Transverse colon (tissue), 4 donors: ENCODE measurements around the gene FBN2. TPM values are rescaled to one million over a fixed set of nuclear protein-coding genes. Genes with fewer than 3 reads are reported as not detected.

ENCODE experiments used
- DNase-seq: peaks from one replicate; pipeline ENCODE4 v3.0.0-alpha.2; 2019
- H3K27ac ChIP-seq, 4 donors: fragments of 200-600 bp; sonication (generic); 2 replicates each; pipeline ENCODE4 v1.5.1; 2016 to 2018; ENCODE audit warnings: inconsistent platforms in 4 of 4
- H3K27me3 ChIP-seq: fragments of 200-600 bp; sonication (generic); 2 replicates; pipeline ENCODE4 v1.5.1; 2017; ENCODE audit warnings: inconsistent platforms
- H3K36me3 ChIP-seq, 4 donors: fragments of 200-600 bp; sonication (generic); 2 replicates each; pipeline ENCODE4 v1.5.1; 2017 to 2019; ENCODE audit warnings: inconsistent platforms in 4 of 4
- H3K4me1 ChIP-seq, 4 donors: fragments of 200-600 bp; sonication (generic); 2 replicates each; pipeline ENCODE4 v1.5.1; 2017 to 2020; ENCODE audit warnings: inconsistent platforms in 4 of 4
- H3K4me3 ChIP-seq, 4 donors: fragments of 200-600 bp; sonication (generic); 1 replicate in 1 of 4; 2 replicates in 3 of 4; pipeline versions ENCODE4 v1.5.1 to v1.6.1; 2017 to 2019; ENCODE audit warnings: inconsistent platforms in 4 of 4
- H3K9me3 ChIP-seq, 2 donors: fragments of 200-600 bp; sonication (generic); 2 replicates each; pipeline ENCODE4 v1.5.1; 2017 to 2019; ENCODE audit warnings: inconsistent platforms in 2 of 2
- EP300 ChIP-seq: sonication (generic); formaldehyde crosslinking; IDR thresholded peaks from one replicate; pipeline ENCODE4 v1.6.1; 2017; ENCODE audit warnings: antibody characterized with exemption, low read depth
- POLR2A ChIP-seq: fragments of 450-650 bp; IDR thresholded peaks from one replicate; pipeline ENCODE4 v1.6.1; 2016; ENCODE audit warnings: antibody characterized with exemption, mild to moderate bottlenecking, moderate library complexity
- POLR2AphosphoS5 ChIP-seq, 3 donors: sonication (generic); formaldehyde crosslinking; IDR thresholded peaks; one replicate each; pipeline ENCODE4 v1.6.1; 2016; ENCODE audit warnings: antibody characterized with exemption in 3 of 3
- WGBS, 2 donors: methylation state at CpG; one replicate each; pipeline ENCODE4 v1.1.5; 2018; ENCODE audit warnings: low coverage in 1 of 2; 5-methylcytosine and 5-hydroxymethylcytosine counted together
- in situ Hi-C, 4 donors: fragments of 200-750 bp; cut with MboI; loops; one replicate each; pipeline versions ENCODE4 v1.15.0 to v1.15.1; 2017; ENCODE audit warnings: low sequenced_read_pairs in 3 of 4, low pct_ligation_motif_present in 1 of 4, low pct_unique_long_range_greater_than_20kb in 1 of 4
- intact Hi-C: fragments of 100-400 bp; cut with DNase I; formaldehyde crosslinking; loops from one replicate; pipeline ENCODE4 v1.15.1; 2023; ENCODE audit warnings: low total_unique reads
- total RNA-seq, 4 donors: library from RNA; depleted of rRNA; stranded (reverse); fragments of >200 nt; gene quantifications; one replicate each; pipeline ENCODE4 v1.1.0, GENCODE V29; 2016
- TF ChIP-seq, protein P1 (sequence below), 5 experiments: fragments of 200-600 bp in 3 of 5; fragments of 450-650 bp in 2 of 5; sonication (generic) in 3 of 5; IDR thresholded peaks; 1 replicate in 2 of 5; 2 replicates in 3 of 5; pipeline ENCODE4 v1.5.1; 2016 to 2017; ENCODE audit warnings: antibody characterized with exemption in 5 of 5, inconsistent platforms in 3 of 5, mild to moderate bottlenecking in 2 of 5, moderate library complexity in 1 of 5

FBN2 gene
- total RNA-seq, 4 donors from 2014 or later: 0.79 to 16.1 (median 2.6) TPM

DNA sequence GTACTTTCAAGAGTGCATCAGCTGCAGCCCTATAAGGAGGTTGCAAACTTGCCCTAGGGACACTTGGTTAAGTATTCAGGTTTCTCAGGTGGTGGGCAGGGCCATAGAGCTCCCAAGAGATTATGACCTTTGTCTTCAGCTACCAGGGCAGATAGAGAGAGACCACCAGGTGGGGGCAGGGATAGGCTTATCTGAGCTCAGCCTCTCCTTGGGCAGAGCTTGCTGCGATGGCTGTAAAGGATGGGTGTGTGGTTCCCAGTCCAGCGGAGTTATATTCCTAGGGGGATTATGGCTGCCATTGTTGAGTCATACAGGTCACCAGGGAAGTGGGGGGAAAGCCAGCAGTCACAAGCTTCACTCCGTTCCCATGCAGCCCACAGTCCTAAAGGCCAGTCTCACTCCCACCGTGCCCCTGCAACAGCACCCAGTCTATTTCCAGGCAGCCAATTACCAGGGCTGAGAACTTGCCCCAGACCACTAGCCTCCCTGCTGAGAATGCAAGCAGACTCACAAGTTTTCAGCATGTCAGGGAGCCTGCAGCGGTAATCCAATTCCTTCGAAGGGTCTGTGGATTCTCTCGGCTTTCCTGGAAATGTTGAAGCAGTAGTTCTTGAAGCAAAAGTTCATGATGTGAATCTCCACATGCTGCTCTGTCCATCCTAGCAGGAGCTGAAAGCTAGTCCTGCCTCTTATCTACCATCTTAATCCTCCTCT, 303.0 kb downstream of the FBN2 start:
- Histone ChIP-seq H3K36me3 (no peaks in the 10 kb centered on the region), H3K9me3 (no peaks in the 10 kb centered on the region), H3K4me3 (no peak overlapping the region), H3K4me1 (no peaks in the 10 kb centered on the region), H3K27ac (no peak overlapping the region), H3K27me3 (no peaks in the 10 kb centered on the region)
- in situ Hi-C loops (no loop called here), intact Hi-C loops (no loop called here)
- 91 to 93% methylated on average over 3 to 7 of the region's 7 CpGs for WGBS, 2 donors
- DNase-seq: no peak
- TF ChIP-seq EP300 (no peak), POLR2A (no peak), POLR2AphosphoS5 (IDR thresholded peaks at IDR 0.05) (no peak)
- TF ChIP-seq, protein P1, sequence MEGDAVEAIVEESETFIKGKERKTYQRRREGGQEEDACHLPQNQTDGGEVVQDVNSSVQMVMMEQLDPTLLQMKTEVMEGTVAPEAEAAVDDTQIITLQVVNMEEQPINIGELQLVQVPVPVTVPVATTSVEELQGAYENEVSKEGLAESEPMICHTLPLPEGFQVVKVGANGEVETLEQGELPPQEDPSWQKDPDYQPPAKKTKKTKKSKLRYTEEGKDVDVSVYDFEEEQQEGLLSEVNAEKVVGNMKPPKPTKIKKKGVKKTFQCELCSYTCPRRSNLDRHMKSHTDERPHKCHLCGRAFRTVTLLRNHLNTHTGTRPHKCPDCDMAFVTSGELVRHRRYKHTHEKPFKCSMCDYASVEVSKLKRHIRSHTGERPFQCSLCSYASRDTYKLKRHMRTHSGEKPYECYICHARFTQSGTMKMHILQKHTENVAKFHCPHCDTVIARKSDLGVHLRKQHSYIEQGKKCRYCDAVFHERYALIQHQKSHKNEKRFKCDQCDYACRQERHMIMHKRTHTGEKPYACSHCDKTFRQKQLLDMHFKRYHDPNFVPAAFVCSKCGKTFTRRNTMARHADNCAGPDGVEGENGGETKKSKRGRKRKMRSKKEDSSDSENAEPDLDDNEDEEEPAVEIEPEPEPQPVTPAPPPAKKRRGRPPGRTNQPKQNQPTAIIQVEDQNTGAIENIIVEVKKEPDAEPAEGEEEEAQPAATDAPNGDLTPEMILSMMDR (IDR thresholded peaks at IDR 0.05): no peak

DNA sequence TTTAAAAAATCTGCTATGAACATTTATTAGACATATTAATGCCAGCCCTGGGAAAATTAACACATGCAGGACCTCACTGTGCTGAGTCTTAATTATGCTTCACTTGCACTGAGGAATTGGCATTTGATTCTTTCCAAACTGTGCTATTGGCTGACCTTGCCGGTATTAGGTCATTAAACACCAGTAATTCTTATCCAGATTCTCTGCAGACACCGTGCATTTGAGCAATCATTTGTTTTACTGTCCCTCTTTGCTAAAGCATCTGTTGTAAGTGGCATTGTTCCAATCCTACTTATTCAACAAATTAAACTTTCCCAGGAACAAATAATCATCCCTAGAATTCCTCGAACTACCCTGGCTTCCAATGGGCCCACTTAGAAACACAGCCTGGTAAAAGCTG, 309.5 kb downstream of the FBN2 start:
- Histone ChIP-seq H3K4me3 (no peak overlapping the region), H3K27ac (no peak overlapping the region), H3K9me3 (no peaks in the 10 kb centered on the region), H3K4me1 (no peaks in the 10 kb centered on the region), H3K36me3 (no peaks in the 10 kb centered on the region), H3K27me3 (no peaks in the 10 kb centered on the region)
- DNase-seq: no peak
- 48 to 54% methylated on average over 3 of the region's 3 CpGs for WGBS, 2 donors
- in situ Hi-C loops (no loop called here), intact Hi-C loops (no loop called here)
- TF ChIP-seq POLR2A: no peak
- TF ChIP-seq, protein P1 (IDR thresholded peaks at IDR 0.05): no peak
- TF ChIP-seq EP300: no peak
- TF ChIP-seq POLR2AphosphoS5 (IDR thresholded peaks at IDR 0.05): no peak

DNA sequence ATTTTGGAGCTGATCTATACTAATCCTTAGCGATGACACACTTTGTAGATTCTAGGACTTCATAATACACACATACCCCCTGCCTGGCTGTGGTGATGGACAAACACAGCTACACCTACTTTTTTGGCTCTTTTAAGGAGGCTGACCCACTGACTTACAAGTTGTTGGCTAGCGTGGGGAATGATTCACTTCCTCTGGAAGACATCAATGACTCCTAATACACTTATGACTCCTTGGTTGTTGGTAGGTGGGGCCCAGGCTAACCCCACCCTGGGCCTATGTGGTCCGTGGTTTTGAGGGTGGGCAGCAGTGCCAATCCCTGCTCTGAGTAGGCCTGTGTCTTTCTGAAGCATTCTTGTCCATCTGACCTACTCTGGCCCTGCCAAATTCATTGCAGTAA, 310.0 kb downstream of the FBN2 start:
- Histone ChIP-seq H3K36me3 (no peaks in the 10 kb centered on the region), H3K4me3 (no peak overlapping the region), H3K4me1 (no peaks in the 10 kb centered on the region), H3K9me3 (no peaks in the 10 kb centered on the region), H3K27me3 (no peaks in the 10 kb centered on the region), H3K27ac (no peak overlapping the region)
- no peak for DNase-seq
- in situ Hi-C loops (no loop called here), intact Hi-C loops (no loop called here)
- TF ChIP-seq, protein P1 (IDR thresholded peaks at IDR 0.05): no peak
- no peak for TF ChIP-seq EP300
- no peak for TF ChIP-seq POLR2AphosphoS5 (IDR thresholded peaks at IDR 0.05)
- TF ChIP-seq POLR2A: no peak
- WGBS, 2 donors: 58% methylated on average over 3 of the region's 3 CpGs; no CpG with 5 or more reads in 1 of the 2 donors

DNA sequence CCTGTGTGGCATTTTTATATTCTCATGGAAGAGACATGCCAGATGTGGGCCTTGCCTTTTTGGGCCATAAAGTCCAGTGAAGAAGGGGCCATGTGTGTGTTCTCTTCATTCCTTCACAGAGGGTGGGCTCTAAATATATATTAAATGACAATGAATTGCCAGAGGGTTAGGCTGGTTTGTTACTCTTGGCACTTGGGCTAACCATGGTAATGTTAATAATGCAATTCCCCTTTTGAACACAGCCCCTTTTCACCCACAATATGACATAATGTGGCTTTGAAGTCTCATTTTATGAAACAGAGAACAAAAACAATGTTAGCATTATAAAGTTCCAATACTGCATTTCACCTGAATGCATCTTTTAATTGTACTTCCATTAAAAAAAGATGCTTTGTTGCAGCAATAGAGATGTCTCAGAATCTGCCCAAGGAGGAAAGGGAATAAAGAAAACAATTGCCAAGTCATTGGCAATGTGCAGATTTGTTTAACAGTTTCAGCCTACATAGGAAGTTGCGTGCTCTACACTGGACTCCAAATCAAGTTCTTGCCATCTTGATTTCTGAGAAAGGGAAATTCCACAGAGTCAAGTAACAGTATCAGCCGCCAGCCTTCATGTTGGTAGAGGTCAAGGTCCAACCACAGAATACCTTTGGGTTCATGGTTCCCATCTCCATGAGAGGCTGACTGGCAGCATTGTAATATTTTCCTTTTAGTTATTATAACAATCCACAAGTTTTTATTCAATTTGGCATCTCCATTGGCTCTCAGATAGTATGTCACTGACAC, 312.6 kb downstream of the FBN2 start:
- no peak for DNase-seq
- in situ Hi-C loops (no loop called here), intact Hi-C loops (loop anchor here (2.0 kb wide), 1 partner anchor 17 kb away; no protein-coding TSS in a partner anchor)
- TF ChIP-seq POLR2AphosphoS5 (IDR thresholded peaks at IDR 0.05): no peak
- TF ChIP-seq, protein P1 (IDR thresholded peaks at IDR 0.05): no peak
- TF ChIP-seq EP300: no peak
- H3K27me3 ChIP-seq: no peaks in the 10 kb centered on the region
- no peak overlapping the region for H3K27ac ChIP-seq
- no peak overlapping the region for H3K4me3 ChIP-seq
- H3K36me3 ChIP-seq: no peaks in the 10 kb centered on the region
- no peaks in the 10 kb centered on the region for H3K9me3 ChIP-seq
- WGBS, 2 donors: 72 to 88% methylated on average over 2 of the region's 2 CpGs
- H3K4me1 ChIP-seq: no peaks in the 10 kb centered on the region
